PFSK-1 (cell line): ENCODE data around the gene ACTR2.

Experiments
- FOXP2 ChIP-seq: optimal IDR thresholded peaks from 2 replicates; pipeline ENCODE3; 2011; ENCODE audit warnings: borderline replicate concordance, control low read depth, inconsistent platforms; ENCODE audit not compliant: insufficient read depth; ENCODE audit errors: extremely low read length, extremely low read depth
- POLR2AphosphoS5 ChIP-seq: IDR thresholded peaks from 2 replicates; pipeline ENCODE4 v1.6.1; 2012; ENCODE audit warnings: low read depth, mild to moderate bottlenecking, control low read depth, low read length, moderate library complexity
- REST ChIP-seq, 2 experiments: IDR thresholded peaks; 2 replicates each; pipeline versions ENCODE4 v1.6.1 to v1.8.0; 2011 to 2012; ENCODE audit warnings: low read depth in 2 of 2, low read length in 2 of 2, control low read depth in 1 of 2, inconsistent platforms in 1 of 2, mild to moderate bottlenecking in 1 of 2, moderate library complexity in 1 of 2; ENCODE audit not compliant: insufficient read depth in 1 of 2
- SIN3A ChIP-seq: IDR thresholded peaks from 2 replicates; pipeline ENCODE4 v1.6.1; 2012; ENCODE audit warnings: mild to moderate bottlenecking, low read length, moderate library complexity, borderline replicate concordance; ENCODE audit not compliant: insufficient read depth
- TAF1 ChIP-seq: IDR thresholded peaks from 2 replicates; pipeline ENCODE4 v1.6.1; 2012; ENCODE audit warnings: low read length, control low read depth, borderline replicate concordance; ENCODE audit not compliant: insufficient read depth

ACTR2 gene

GRCh38 chr2:65281627-65282351, 54.2 kb downstream of the ACTR2 start:
- TF ChIP-seq FOXP2: no peak
- TF ChIP-seq POLR2AphosphoS5: no peak
- TF ChIP-seq TAF1: no peak
- no peak for TF ChIP-seq SIN3A
- no peak for TF ChIP-seq REST (IDR thresholded peaks at IDR 0.05; ENCODE audit: insufficient read depth in 1 of 2, low read depth in 2 of 2, low read length in 2 of 2)

GRCh38 chr2:65282477-65283053, 54.9 kb downstream of the ACTR2 start:
- TF ChIP-seq POLR2AphosphoS5: no peak
- no peak for TF ChIP-seq SIN3A
- TF ChIP-seq REST (IDR thresholded peaks at IDR 0.05; ENCODE audit: insufficient read depth in 1 of 2, low read depth in 2 of 2, low read length in 2 of 2): no peak
- TF ChIP-seq TAF1: no peak
- no peak for TF ChIP-seq FOXP2

GRCh38 chr2:65287364-65287763, 59.7 kb downstream of the ACTR2 start:
- TF ChIP-seq POLR2AphosphoS5 (no peak), SIN3A (no peak)

GRCh38 chr2:65291216-65292105, 63.8 kb downstream of the ACTR2 start:
- TF ChIP-seq REST (IDR thresholded peaks at IDR 0.05; ENCODE audit: insufficient read depth in 1 of 2, low read depth in 2 of 2, low read length in 2 of 2) (no peak), TAF1 (no peak)

- no peak for TF ChIP-seq SIN3A
- no peak for TF ChIP-seq FOXP2
- no peak for TF ChIP-seq POLR2AphosphoS5
- TF ChIP-seq TAF1: no peak
- TF ChIP-seq REST (IDR thresholded peaks at IDR 0.05; ENCODE audit: insufficient read depth in 1 of 2, low read depth in 2 of 2, low read length in 2 of 2): no peak
Measured at GRCh38 chr2:65292106-65292400, 64.4 kb downstream of the ACTR2 start.
